ENCODE measurements around the gene ZNF862. TPM values are rescaled to one million over a fixed set of nuclear protein-coding genes. Genes with fewer than 3 reads are reported as not detected.

ZNF862 gene
- total and polyA plus RNA-seq, 8 donors: 2.4 to 13.4 (median 7.3) TPM

DNA sequence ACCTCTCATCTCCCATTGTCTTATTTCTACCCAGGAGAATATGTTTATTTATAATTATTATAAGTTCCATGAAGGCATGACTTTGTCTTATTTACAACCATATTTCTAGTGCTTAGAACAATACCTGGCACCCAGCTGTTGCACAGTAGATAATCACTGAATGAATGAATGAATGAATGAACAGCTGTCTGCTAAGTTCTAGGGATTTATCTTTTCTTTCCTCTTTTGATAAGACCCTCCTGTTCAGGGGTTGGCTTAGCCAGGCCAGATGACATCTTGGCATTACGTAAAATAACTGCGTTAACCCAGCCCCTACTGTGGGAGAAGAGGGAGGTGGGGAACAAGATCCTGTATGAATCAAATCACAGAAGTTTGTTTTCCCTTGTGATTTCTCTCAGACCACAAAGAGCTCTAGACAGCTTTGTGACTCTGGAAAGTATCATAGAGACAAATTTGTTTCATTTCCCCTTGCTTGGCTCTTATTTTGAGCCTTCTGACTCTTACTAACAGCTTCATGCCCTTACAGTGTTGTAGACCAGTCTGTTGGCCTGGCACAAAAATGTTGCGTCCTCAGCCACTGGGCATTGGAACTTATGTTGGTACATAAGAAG is 8.4 kb downstream of the ZNF862 start:
- Histone ChIP-seq H3K4me3 (no peak overlapping the region), H3K4me1 (no peaks in the 10 kb centered on the region), H3K36me3 (peaks cover 0 to 52% (median 48%) of the 10 kb centered on the region in 4 donors), H3K27me3 (no peaks in the 10 kb centered on the region), H3K9me3 (no peaks in the 10 kb centered on the region), H3K27ac (no peak overlapping the region)
- 80 to 93% (median 90%) methylated on average over 3 of the region's 3 CpGs for WGBS, 5 donors
- TF ChIP-seq, protein P1, sequence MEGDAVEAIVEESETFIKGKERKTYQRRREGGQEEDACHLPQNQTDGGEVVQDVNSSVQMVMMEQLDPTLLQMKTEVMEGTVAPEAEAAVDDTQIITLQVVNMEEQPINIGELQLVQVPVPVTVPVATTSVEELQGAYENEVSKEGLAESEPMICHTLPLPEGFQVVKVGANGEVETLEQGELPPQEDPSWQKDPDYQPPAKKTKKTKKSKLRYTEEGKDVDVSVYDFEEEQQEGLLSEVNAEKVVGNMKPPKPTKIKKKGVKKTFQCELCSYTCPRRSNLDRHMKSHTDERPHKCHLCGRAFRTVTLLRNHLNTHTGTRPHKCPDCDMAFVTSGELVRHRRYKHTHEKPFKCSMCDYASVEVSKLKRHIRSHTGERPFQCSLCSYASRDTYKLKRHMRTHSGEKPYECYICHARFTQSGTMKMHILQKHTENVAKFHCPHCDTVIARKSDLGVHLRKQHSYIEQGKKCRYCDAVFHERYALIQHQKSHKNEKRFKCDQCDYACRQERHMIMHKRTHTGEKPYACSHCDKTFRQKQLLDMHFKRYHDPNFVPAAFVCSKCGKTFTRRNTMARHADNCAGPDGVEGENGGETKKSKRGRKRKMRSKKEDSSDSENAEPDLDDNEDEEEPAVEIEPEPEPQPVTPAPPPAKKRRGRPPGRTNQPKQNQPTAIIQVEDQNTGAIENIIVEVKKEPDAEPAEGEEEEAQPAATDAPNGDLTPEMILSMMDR (IDR thresholded peaks at IDR 0.05): no peak
- TF ChIP-seq POLR2A (IDR thresholded peaks at IDR 0.05): no peak
- intact Hi-C loops (cut with DNase I; ENCODE audit: low total_unique reads): no loop called here
- DNase-seq: no peak

DNA sequence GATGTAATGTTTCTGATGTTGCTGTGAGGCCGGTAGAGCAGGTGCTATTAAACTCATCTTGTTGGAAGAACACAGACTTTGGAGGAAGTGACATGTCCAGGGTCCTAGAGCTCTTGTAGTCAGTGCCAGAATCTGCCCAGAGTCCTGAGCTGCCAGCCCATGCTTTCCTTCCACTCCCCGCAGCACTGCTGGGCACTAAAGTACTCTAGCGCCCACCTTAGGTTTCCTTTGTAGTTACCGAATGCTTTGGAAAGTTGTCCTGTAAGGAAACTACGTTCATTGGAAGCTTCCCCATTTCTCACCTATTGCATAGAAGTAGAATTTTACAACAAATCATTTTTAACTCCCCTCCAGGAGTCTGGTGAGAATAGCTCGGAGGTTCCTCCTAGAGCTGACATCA is 11.0 kb downstream of the ZNF862 start:
- 87 to 93% (median 90%) methylated on average over 6 of the region's 6 CpGs for WGBS, 5 donors
- Histone ChIP-seq H3K4me1 (peaks cover 0 to 2% (median 1%) of the 10 kb centered on the region in 4 donors), H3K27me3 (no peaks in the 10 kb centered on the region), H3K27ac (no peak overlapping the region), H3K4me3 (no peak overlapping the region), H3K36me3 (peaks cover 0 to 65% (median 61%) of the 10 kb centered on the region in 4 donors), H3K9me3 (no peaks in the 10 kb centered on the region)
- intact Hi-C loops (cut with DNase I; ENCODE audit: low total_unique reads): no loop called here
- DNase-seq: no peak
- no peak for TF ChIP-seq POLR2AphosphoS5 (IDR thresholded peaks at IDR 0.05)
- TF ChIP-seq POLR2A (IDR thresholded peaks at IDR 0.05): no peak
- TF ChIP-seq, protein P1 (IDR thresholded peaks at IDR 0.05): no peak
- no peak for TF ChIP-seq EP300 (IDR thresholded peaks at IDR 0.05)

DNA sequence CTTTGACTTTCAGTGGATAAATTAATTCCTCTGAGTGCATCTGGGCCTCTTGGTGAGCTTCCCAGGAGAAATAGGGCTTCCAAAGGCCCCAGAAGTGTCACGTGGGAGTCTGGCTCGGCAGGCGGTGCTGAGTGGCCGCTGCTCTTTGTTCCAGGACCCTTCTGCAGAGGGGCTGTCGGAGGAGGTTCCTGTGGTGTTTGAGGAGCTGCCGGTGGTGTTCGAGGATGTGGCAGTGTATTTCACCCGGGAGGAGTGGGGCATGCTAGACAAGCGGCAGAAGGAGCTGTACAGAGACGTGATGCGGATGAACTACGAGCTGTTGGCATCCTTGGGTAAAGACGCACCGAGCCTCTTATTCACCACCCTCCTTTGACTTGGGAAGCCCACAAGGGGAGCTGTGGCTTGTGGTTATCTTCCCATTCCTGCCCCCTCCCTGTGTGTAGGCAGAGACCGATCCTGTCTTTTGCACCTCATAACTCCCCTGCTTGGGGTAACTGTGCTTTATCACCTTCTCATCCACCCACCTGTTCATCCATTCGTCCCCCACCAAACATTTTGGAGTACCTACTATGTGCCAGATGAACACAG is 11.9 kb downstream of the ZNF862 start:
- Histone ChIP-seq H3K4me3 (no peak overlapping the region), H3K4me1 (peaks cover 8 to 11% (median 10%) of the 10 kb centered on the region in 4 donors), H3K27ac (no peak overlapping the region), H3K27me3 (no peaks in the 10 kb centered on the region), H3K36me3 (peaks cover 0 to 65% (median 57%) of the 10 kb centered on the region in 4 donors), H3K9me3 (no peaks in the 10 kb centered on the region)
- intact Hi-C loops (cut with DNase I; ENCODE audit: low total_unique reads): no loop called here
- no peak for DNase-seq
- 86 to 91% (median 90%) methylated on average over 16 of the region's 16 CpGs for WGBS, 5 donors
- TF ChIP-seq EP300 (IDR thresholded peaks at IDR 0.05): no peak

DNA sequence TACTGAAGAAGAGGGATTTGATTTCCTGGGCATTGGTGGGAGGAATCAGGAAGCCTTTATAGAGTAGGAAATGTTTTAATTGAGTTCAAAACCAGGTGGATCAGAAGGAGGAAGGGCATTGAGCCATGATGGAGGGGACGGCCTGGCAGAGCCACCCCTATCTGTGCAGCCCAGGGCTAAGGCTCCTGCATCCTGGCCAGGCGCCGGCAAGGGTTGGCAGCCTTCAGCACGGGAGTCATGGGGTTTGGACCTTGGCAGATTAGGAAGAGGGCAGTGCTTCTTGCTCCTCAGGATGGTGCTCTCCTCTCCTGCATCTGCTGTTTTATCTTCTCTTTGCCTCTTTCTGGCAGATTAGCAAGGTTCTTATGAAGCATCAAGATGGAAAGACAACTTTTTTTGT is 12.5 kb downstream of the ZNF862 start:
- H3K9me3 ChIP-seq: no peaks in the 10 kb centered on the region
- peaks cover 12 to 16% (median 15%) of the 10 kb centered on the region in 4 donors for H3K4me1 ChIP-seq
- WGBS, 5 donors: 58 to 85% (median 74%) methylated on average over 4 of the region's 4 CpGs
- H3K36me3 ChIP-seq: peaks cover 0 to 65% (median 56%) of the 10 kb centered on the region in 4 donors
- no peak overlapping the region for H3K27ac ChIP-seq
- no peaks in the 10 kb centered on the region for H3K27me3 ChIP-seq
- DNase-seq: no peak
- H3K4me3 ChIP-seq: no peak overlapping the region
- TF ChIP-seq, protein P1 (IDR thresholded peaks at IDR 0.05): no peak
- no peak for TF ChIP-seq EP300 (IDR thresholded peaks at IDR 0.05)
- intact Hi-C loops (cut with DNase I; ENCODE audit: low total_unique reads): no loop called here

DNA sequence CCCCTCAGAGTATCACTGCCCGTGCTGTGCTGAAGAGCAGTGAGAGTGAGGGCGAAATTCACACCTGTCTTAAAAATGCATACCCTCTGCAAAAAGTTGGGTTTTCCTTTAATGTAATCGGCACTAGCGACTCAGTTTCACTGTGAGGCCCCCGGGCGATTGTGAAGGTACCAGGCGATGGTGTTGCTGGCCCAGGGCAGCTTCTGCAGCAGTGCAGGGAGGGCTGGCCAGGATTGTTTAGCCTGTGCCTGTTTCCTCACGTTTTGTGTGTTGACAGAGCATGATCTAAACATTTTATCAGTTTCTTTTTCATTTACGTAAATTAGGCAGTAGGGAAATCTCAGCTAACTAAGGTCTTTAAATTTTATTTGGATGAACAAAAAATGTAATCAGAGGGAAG is 13.3 kb downstream of the ZNF862 start:
- Histone ChIP-seq H3K27ac (no peak overlapping the region), H3K27me3 (no peaks in the 10 kb centered on the region), H3K4me1 (peaks cover 12 to 21% (median 17%) of the 10 kb centered on the region in 4 donors), H3K36me3 (peaks cover 0 to 59% (median 51%) of the 10 kb centered on the region in 4 donors), H3K4me3 (no peak overlapping the region), H3K9me3 (no peaks in the 10 kb centered on the region)
- no peak for DNase-seq
- WGBS, 5 donors: 84 to 89% (median 88%) methylated on average over 9 of the region's 9 CpGs
- intact Hi-C loops (cut with DNase I; ENCODE audit: low total_unique reads): no loop called here
- TF ChIP-seq EP300 (IDR thresholded peaks at IDR 0.05) (no peak), POLR2AphosphoS5 (IDR thresholded peaks at IDR 0.05) (no peak), POLR2A (IDR thresholded peaks at IDR 0.05) (no peak)
- TF ChIP-seq, protein P1 (IDR thresholded peaks at IDR 0.05): no peak

Data from stomach (tissue), 9 donors.